ENCODE data around the gene REEP6. TPM values are rescaled to one million over a fixed set of nuclear protein-coding genes. Genes with fewer than 3 reads are reported as not detected.

The REEP6 gene
- total and polyA plus RNA-seq, 2 of the 4 experiments (the other 2 are of a cell fraction): 1.3 to 2.2 TPM

DNA sequence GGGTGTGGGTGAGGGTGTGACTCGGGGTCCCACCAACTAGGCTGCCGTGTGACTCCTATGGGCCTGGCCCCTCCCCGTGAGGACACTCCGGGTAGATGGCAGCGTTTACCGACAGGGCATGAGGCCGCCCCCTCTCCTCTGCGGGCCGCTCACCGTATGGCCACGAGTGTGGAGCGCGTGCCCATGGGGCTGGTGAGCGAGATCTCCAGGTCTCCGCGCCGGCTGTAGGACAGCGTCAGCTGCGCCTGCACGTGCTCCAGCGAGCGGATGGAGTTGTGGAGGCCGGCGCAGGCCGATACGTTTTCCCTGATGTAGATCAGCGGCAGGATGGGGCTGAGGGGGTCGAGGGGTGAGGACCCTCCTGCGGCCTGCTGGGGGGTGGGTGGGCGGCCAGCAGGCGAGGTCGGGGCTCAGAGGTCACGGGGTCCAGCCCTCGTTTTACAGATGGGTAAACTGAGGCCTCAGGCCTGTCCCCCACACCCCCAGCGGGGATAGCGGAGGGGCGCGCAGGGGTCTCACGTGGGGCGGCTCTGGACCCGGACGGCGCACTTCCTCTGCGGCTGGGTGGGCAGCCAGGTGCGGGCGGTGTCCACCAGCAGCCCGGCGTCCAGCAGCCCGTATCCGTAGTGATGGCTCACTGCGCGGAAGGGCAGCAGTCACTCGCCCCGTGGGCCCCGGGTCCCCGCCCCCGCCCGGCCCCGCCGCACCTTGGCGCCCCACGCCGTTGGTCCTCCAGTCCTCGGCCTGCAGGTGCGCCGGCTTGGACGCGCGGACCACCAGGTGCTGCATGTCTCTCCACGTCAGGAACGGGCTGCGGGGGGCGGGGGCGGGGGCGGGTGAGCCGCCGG lies 7.6 kb upstream of the REEP6 start (continued):
- TF ChIP-seq, protein P1, sequence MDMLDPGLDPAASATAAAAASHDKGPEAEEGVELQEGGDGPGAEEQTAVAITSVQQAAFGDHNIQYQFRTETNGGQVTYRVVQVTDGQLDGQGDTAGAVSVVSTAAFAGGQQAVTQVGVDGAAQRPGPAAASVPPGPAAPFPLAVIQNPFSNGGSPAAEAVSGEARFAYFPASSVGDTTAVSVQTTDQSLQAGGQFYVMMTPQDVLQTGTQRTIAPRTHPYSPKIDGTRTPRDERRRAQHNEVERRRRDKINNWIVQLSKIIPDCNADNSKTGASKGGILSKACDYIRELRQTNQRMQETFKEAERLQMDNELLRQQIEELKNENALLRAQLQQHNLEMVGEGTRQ (IDR thresholded peaks at IDR 0.05; ENCODE audit: low read depth, low read length): no peak

DNA sequence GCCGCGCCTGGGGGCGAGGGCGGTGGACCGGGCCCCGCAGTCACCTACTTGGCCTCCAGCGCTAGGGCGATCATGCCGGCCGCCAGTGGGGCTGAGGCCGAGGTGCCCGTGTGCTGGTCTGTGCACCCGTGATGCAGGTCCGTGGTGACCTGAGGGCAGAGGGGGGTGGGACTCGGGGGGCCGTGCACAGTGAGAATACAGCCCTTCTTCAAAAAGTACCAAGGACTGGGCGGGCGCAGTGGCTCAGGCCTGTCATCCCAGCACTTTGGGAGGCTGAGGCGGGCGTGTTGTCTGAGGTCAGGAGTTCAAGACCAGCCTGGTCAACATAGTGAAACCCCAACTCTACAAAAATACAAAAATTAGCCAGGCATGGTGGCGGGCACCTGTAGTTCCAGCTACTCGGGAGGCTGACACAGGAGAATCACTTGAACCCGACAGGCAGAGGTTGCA lies 7.0 kb upstream of the REEP6 start:
- dilution Hi-C loops (cut with HindIII; ENCODE audit: low sequenced_read_pairs, unreplicated experiment) (no loop called here), in situ Hi-C loops (cut with MboI; ENCODE audit: low sequenced_read_pairs) (no loop called here), intact Hi-C loops (cut with micrococcal nuclease) (no loop called here)
- 90% methylated on average over 13 of the region's 23 CpGs; no CpG with 5 or more reads in 1 of the 2 experiments for WGBS, 2 experiments (ENCODE audit: extremely low coverage in 2 of 2, insufficient read length in 1 of 2)
- no peak overlapping the region for H2BK15ac ChIP-seq (ENCODE audit: low read depth, low read length)
- no peaks in the 10 kb centered on the region for H3K4me1 ChIP-seq (ENCODE audit: control insufficient read depth, insufficient read depth, low read length)
- H2BK20ac ChIP-seq (ENCODE audit: low read depth, low read length): no peak overlapping the region
- no peak overlapping the region for H2AFZ ChIP-seq (replicated peaks; ENCODE audit: low read length, poor library complexity)
- H2BK5ac ChIP-seq (ENCODE audit: low read depth, low read length, poor library complexity, severe bottlenecking): no peak overlapping the region
- H3K4me3 ChIP-seq (ENCODE audit: insufficient read depth, low read depth, low read length): no peak overlapping the region
- H3K4me2 ChIP-seq (ENCODE audit: low read depth, low read length): no peak overlapping the region
- H2AK9ac ChIP-seq (replicated peaks; ENCODE audit: low read depth, low read length, poor library complexity): no peak overlapping the region
- no peak overlapping the region for H3K18ac ChIP-seq (ENCODE audit: low read depth, low read length)
- H3K9me3 ChIP-seq (ENCODE audit: control insufficient read depth, insufficient read depth, low read length): no peaks in the 10 kb centered on the region
- H3K27me3 ChIP-seq (ENCODE audit: control insufficient read depth, insufficient read depth, low read length): no peaks in the 10 kb centered on the region
- no peak overlapping the region for H4K8ac ChIP-seq (ENCODE audit: low read depth in 2 of 2, low read length in 2 of 2)
- no peak overlapping the region for H2AK5ac ChIP-seq (ENCODE audit: low read depth, low read length)
- H3K9me1 ChIP-seq (ENCODE audit: insufficient read depth, low read length): no peaks in the 10 kb centered on the region
- H2BK120ac ChIP-seq (ENCODE audit: low read depth, low read length): no peak overlapping the region
- DNase-seq (no peak), ATAC-seq (ENCODE audit: low read depth) (no peak)
- H3K36me3 ChIP-seq (ENCODE audit: control insufficient read depth, insufficient read depth, low read length): no peaks in the 10 kb centered on the region
- no peak overlapping the region for H4K5ac ChIP-seq (ENCODE audit: low read depth, low read length)
- H4K20me1 ChIP-seq (ENCODE audit: insufficient read depth, low read length): no peaks in the 10 kb centered on the region
- H3K56ac ChIP-seq (ENCODE audit: extremely low read depth, insufficient read depth, low read length): no peak overlapping the region
- no peak overlapping the region for H3K4ac ChIP-seq (ENCODE audit: low read depth, low read length)
- CTCF ChIA-PET: no interaction called here
- no peak overlapping the region for H3K14ac ChIP-seq (replicated peaks; ENCODE audit: low read depth, low read length)
- no peak overlapping the region for H4K91ac ChIP-seq (ENCODE audit: insufficient read depth, low read depth, low read length)
- no TSS peak for BruUV-seq (replicated peaks)
- H3K27ac ChIP-seq (ENCODE audit: insufficient read depth, low read length): no peak overlapping the region
- TF ChIP-seq, protein P2, sequence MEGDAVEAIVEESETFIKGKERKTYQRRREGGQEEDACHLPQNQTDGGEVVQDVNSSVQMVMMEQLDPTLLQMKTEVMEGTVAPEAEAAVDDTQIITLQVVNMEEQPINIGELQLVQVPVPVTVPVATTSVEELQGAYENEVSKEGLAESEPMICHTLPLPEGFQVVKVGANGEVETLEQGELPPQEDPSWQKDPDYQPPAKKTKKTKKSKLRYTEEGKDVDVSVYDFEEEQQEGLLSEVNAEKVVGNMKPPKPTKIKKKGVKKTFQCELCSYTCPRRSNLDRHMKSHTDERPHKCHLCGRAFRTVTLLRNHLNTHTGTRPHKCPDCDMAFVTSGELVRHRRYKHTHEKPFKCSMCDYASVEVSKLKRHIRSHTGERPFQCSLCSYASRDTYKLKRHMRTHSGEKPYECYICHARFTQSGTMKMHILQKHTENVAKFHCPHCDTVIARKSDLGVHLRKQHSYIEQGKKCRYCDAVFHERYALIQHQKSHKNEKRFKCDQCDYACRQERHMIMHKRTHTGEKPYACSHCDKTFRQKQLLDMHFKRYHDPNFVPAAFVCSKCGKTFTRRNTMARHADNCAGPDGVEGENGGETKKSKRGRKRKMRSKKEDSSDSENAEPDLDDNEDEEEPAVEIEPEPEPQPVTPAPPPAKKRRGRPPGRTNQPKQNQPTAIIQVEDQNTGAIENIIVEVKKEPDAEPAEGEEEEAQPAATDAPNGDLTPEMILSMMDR (conservative IDR thresholded peaks at IDR 0.05; ENCODE audit: low read depth, low read length): no peak
- TF ChIP-seq MAFK (IDR thresholded peaks at IDR 0.05; ENCODE audit: low read depth, low read length) (no peak), POLR2A (IDR thresholded peaks at IDR 0.05; ENCODE audit: low read depth, low read length) (no peak)
- POLR2A ChIA-PET (ENCODE audit: unreplicated experiment): no interaction called here
- H3K79me1 ChIP-seq (ENCODE audit: low read depth in 1 of 2, low read length in 2 of 2): no peaks in the 10 kb centered on the region
- H3K23ac ChIP-seq (ENCODE audit: low read depth, low read length): no peak overlapping the region
- H3K9ac ChIP-seq (ENCODE audit: low read depth, low read length): no peak overlapping the region
